NCI-H446 treated with DMSO at 0.1 percent for 48 hours (cell line): ENCODE measurements around the gene GLS.

Experiments
- DNase-seq: peaks from one replicate; lab custom pipeline; 2025; lab: John Stamatoyannopoulos, UW

Gene GLS

DNA sequence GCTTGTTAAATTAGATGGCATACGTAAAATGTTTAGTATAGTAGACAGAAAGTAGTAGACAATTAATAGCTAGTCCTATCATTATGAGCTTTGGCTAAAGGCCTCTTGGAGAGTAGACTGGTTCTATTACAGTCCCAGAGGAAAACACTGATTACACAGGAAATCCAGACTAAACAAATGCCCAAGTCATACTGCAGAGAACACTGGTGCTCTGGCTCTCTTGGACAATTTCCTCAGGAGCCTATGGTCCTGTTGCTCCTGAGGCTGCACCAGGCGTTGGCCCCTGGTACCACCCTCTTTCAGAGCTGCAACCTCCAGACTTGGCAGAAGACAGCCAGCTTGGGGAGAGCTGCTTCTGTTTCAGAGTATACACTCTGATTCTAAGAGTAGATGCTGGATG, 91.6 kb downstream of the GLS start:
- no peak for DNase-seq

DNA sequence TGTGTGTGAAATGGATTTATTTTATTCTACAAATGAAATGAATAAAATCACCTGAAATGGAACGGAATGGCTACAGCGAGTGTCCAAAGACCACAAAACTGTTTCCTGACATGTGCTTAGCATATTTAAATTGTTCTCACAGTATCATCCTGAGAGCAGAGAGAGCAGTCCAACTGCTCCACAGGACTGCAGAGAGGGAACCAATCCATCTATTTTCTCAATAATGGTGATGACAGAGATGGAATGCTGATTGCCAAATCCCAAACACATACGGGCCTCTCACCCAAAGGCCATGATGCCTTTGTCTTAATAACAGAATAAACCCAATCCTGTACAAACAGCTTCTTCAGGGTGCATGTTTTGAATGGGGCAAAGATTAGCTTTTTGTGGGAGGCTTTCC, 92.2 kb downstream of the GLS start:
- no peak for DNase-seq

DNA sequence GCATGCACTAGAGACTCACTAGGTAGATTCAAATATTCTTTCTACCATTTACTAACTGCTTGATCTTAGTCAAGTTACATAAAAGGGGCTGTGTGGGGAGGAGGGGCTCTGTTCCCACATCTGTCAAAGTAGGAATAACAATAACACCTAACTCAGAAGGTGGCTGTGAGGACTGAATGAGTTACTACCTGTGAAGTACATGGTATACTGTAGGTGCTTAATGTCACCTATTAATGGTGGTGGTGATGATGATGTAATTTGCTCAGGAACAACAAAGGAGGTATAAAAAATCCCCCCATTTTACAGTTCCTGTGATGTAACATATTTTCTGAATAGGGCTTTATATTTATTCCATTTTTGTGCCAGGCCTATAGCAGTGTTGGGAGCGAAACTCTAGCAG, 92.6 kb downstream of the GLS start:
- no peak for DNase-seq

DNA sequence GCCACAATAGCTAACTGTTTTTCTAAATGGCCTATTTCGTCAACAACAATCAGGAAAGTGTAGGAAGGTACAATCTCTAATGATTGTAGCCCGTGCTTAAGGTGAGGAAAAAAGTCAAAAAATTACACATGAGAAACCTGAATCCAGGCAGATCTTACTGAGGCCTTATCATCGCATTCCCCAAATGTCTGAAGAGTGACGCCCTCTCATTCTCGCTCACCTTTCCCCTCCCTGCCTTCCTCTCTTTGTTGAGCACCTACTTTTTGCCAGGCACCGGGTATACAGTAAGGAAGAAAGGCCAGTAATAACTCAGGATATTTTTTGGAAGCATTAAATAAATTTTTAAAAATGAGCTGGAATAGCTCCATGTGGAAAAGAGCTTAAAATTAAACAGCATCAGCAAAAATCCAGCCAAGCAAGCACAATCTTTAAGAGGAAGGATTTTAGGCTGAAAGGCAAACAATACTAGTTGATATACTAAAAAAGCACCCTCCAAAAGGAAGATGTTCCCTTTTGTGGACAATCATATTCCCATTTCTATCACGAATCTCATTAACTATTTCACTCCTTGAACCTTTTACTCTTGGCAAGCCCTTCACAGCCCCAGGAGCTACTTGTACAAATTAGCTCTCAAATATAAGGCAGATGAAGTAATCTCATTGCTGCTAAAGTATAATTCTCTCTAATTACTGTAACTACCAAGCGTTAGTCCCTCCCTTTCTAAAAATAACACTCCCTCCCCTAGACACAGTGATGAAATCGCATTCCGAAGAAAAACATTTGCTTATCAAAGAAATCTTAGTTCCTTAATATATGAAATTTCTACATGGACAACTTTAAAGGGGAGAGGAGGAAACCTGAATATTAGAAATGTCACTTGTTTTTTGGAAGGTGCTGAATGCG, 93.4 kb downstream of the GLS start:
- no peak for DNase-seq

DNA sequence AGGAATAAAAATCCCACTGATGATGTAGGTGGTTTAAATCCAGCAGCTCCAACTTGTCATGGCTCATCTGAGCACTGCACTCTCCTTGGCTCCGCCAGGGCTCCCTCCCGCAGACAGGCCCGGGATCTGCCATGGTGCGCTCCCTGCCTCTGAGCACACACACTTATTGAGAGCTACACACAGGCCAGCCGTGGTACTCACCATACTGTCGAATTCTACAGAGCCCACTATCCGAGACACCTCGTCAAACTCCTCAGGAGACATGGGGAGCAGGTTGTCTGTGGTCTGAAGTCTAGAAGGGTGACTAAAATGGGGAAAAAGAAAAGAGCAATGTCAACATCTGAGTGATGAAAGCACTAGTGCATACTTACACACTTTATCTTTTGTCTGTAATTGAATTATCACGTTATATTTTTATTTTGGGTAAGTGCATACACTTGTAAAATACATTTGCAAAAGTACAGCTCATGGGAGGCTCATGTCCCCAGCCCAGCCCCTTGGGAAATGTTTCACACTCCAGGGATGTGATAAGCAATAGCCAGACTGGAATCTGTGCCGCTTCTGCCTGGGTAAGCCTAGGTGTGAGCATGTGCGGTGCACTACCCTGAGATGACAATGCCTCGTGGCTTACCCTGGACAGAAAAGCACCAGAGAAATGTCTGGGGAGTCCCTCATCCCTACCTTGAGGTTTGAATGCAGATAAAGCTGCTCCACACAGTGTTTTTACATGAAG, 94.2 kb downstream of the GLS start:
- DNase-seq, result no peak

DNA sequence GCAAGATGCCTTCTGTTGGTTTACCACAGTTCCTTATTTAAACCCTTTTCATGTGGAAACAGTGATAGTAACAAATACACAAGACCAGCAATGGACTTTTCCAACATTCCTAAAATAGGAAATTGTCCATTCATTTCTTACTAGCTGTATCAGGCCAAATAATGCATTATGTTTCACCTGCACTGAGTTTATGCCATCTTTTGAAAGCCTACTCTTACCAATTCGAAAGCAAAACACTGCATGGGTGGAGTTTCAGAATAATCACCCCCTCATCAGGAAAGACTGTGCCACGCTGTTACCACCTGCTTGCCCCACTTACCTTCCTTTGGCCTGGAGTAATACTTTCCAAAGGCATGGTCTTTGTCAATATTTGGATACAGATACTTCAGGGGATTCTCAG, 95.9 kb downstream of the GLS start:
- DNase-seq, result no peak

DNA sequence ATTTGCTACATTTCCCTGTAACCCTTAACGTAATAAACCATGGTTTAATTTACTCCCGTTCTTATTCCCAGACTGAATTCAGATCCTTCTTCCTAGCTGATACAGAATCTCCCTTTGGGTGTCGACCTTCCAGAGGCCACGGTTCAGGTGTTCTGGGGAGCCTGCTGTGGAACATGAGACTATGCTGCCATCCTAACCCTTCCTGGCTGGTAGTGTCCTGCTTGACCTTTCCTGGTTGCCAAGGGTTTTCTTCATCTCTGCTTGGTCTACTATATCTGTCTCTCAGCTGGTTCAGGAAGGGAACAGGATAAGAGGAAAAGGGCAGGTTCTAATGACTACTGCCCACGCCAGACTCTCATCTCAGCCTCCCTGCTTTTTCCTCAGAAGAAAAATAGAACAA, 96.9 kb downstream of the GLS start:
- no peak for DNase-seq

DNA sequence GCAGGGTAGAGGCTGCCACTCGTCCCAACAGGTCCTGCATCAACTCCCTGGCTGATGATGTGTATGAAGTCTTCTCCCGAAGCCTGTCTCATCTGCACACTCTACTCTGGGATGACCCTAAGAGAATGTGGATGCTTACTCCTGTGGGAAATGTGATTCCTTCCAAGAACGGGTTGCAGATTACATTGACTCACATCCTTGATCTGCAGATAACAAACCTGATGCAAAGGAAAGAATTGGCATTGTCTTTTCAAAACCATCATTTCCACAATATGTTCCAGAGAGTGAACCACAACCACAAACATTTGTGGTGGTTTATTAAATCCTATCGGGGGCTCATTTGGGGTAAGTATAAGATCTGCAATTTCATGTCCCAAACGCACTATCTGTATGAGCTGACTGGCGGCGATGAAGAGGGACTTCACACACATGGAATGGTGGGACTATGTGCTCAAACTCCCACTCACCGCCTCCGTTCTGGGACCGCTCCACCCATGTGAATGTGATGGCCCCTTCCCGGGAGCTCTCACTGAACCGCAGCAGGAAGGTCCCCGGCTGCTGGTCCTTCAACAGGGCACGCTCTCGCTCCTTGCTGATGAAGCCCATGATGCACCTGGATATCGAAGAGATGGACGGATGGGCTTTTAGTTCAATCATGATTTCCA, 97.9 kb downstream of the GLS start:
- DNase-seq, result no peak

DNA sequence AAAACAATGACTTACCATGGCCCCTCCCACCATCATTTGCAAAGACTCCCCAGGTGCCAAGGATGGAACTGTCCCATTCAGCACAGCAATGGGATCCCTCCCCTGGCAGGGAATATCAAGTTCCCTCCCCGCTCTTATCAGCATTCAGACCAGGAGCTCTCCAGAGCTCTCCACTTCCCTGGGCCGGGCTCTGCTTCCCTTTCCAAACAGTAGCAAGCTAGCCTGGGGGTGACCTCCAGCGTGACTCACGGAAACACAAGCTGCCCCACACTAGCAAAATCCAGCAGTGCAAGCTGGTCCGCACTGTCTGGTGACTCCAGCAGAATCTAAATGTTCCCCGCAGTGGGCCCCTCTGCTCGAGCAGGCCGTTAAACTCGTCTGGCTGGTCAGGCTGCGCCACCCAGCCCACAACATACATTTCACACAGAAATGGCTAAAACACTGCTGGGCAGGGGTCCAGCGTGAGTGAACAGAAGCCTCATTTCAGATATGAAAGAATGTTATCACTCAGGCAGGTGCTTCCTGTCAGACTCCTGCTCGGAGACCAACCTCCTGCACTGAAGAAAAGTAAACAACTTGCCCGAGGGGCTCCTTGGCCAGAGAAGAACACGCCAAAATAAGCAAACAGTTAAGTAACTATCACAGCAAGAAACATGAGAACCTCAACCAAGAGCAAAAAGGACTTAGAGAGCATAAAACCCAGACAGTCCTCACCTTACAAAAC, 99.4 kb downstream of the GLS start:
- no peak for DNase-seq

DNA sequence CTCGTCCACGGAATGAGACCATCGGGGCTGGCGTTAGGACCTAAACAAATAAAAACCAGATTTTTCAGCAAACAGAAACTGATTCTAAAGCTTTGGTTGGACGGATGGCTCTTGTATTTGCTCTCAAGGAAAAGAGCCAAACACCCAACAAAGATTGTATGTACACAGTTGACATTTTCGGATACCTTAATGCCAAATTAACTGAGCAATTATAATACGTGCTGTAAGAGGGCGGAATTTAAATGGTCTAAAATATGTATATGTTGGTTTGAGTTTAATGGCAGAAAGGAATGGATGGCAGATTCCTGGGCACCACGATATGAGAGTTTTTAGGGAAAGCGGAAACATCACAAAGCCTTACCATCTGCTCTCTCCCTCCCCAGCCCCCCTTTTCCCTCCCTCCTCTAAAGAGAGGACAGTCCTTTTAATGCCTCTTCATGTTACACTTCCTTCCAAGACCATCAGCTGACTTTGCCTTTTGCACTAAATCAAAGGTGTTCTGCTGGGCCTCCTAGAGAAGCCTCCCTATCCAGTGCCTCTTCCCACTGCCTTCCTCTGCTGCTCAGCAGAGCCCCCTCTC, 100.1 kb downstream of the GLS start:
- DNase-seq, result no peak

DNA sequence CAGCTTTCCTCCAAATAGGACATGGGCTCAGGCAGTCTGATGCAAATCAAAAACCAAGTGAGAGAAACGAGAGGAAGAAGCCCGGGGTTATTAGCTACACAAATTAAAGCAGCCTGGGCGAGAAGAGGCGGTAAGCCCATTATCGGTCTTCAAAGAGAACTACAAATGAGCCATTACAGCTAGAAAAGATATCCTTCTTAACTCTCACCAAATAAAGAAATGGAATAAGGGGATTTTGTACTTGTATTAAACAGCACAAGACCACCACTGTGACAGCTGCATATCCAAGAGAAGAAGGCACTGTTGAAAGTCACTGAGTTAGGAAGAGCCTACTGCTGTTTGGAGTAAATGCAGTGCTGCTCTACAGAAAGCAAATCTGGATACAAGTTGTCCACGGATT, 100.7 kb downstream of the GLS start:
- no peak for DNase-seq

DNA sequence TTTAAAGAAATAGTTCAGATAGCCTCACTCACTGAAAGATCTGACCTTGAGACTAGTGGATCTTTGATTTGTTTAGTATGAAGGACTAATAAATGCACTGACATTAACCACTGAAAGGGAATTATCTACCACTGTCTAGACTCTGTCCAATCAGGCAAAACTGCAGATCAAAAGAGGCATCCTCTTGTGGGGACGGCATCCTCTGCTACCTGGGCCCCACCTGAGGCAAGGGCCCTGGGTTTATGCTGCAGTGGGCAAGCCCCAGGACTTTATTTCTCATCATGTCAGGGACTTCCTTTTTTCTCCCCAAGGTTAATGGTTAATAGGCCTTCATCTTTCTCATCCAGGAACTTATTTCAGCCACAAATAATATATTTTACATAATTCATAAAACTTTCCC, 101.1 kb downstream of the GLS start:
- DNase-seq, result no peak

DNA sequence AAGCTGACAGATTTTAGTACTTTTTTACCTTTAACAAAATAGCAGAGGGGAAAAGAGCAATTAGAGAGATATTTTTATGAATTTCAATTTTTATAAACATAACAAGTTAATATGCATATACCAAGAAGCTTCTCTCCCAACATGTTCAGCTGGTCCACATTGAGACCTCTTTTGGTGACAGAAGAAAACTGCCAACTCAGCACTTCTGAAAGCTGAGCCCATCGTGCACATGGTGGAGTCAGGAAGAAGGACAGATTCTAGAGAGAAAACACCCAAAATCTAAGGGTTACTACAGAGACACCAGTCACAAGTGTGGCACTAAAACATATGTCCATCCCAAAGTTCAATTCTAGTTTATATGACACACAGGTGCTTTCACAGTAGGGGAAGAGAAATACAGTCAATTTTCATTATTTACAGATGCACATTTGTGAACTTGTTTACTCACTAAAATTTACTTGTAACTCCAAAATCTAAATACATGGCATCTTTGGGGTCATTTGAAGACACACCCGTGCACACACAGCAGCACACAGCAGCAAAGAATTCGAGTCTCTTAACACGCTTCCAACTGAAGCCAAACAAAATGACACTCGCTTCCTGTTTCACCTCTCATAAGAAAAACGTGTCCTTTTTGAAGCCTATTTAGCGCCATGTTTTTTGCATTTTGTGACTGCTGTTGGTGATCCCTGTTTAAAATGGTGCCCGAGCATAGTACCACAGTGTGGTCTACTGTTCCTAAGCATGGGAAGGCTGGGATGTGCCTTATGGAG, 101.8 kb downstream of the GLS start:
- no peak for DNase-seq

DNA sequence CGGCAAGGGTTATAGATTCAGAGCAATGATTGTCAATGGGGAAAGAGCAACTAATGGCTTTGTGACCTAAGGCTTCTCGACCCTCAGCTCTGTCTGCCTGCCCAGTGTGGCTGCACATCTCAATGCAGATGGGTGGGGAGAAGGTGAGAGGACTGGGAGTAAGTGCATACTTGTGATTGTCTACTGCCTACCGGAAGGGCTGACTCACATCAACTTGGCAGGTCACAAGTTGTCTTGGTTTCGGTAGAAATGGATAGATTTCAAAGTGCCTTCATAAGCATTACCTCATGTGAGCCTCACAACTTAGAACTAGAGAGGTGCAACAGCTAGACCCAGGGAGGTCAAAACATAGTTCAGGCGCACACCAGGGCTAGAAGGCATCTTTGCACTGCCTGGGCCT, 104.0 kb downstream of the GLS start:
- no peak for DNase-seq

DNA sequence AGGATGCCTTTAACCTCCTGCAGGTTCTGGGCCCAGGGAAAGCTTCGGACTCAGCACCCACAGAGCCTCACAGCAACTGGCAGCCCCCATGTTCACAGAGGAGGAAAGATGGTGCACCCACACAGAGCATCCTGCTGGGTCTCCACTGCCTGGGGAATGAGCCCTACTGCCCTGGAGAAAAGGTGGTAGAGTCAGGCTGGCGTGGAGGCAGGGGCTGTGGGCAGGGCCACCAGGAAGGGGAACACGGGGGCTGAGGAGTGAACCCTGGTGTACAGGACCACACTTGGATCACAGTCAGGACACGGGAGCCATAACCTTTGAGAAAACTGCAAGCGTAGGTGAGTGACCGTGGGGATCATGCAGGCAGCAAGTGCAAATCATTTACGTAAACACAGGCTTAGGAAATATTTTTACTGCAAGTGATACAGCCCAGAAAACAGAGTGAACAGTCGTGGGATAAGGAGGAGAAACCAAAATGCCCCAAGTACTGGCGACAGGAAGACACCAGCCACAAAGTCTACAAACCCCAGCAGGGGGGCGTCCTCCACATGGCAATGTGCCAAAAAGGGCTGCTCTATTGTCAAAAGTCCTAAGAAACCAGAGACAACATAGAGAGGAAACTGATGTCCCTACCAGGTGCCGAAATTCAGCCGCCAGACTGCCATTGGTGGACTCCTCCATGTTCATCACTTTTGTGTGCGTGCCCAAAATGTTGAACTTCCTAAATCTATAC, 105.8 kb downstream of the GLS start:
- DNase-seq, result no peak

DNA sequence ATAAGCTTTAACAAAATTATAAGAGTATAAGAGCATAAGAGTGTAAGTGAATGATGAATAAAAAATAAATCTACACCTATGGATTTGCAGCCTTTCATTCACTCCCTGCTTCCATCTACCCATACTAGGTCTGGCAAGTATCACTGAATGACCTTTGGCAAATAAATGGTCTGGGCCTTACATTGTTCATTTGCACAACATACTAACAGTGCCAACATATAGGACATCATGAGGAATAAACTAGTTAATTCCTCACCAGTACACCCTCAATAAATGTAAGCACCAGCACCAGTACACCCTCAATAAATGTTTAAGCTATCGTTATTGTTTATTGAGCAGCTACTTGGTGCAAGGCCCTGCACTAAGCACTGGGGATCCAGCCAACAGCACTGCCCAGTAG, 106.5 kb downstream of the GLS start:
- no peak for DNase-seq

DNA sequence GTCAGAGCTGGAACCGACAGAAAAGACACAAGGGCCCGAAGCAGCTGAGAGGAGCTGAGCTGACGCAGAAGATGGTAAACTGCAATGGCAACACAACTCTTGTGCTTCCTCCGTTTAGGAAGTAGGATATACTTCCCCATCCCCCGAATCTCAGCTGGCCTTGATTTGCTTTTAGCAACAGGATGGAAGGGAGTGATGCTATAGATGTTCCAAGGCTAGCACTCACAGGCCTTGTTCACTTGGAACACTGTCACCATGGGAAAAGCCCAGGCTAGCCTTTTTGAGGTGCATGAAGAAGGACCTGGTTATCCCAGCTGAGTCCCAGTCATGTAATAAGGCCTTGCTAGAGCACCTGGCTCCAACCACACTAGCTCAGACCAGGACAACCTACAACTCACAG, 107.3 kb downstream of the GLS start:
- DNase-seq, result no peak

DNA sequence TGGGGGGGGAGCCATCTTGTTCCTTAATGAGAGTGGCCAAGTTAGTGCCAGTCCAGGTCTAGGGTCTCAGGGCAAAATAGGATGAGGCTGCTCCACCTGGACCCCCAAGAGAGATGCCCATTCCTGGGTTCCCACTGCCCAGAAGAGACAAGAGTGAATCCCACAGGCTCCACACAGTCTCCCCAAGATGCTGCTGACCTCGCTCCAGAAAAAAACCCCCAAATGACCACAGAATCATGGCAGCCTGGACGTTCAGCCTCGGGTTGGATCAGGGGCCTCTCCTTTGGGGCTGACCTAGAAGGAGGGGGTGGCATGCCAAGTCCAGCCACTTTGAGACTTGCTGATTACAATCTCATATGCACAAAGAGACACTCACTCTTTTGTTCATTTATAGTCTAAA, 108.3 kb downstream of the GLS start:
- no peak for DNase-seq

DNA sequence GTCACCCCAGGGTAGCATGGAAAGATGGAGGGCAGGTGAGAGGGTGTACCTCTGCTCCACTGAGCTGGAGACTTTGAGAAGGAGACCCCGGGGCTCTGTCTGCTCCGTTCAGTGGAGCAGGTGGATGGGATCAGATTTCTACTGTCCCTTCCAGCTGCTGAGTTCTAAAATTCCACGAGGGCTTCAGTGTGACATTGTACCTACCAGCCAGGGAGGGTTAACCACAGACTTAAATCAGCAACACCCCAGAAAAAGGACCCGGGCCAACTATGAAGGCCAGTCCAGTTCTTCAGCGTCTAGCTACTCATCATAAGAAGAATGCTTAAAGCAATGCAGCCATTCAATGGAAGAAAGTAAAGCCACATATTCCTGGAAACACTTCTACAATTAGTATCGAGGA, 109.5 kb downstream of the GLS start:
- DNase-seq, result no peak

DNA sequence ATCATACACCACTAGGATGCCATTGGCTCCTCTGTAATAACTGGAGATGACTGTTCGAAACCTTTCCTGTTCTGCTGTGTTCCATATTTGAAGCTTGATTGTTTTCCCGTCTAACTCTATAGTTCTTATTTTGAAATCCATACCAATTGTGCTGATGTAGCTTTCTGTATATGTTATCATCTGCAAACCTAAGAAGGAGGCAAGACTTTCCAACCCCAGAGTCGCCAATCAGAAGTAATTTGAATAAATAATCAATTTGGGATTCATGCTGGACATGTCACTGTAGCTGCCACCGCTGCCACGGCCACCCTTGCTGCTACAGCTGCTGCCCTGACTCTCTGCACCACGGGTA, 112.6 kb downstream of the GLS start:
- no peak for DNase-seq

DNA sequence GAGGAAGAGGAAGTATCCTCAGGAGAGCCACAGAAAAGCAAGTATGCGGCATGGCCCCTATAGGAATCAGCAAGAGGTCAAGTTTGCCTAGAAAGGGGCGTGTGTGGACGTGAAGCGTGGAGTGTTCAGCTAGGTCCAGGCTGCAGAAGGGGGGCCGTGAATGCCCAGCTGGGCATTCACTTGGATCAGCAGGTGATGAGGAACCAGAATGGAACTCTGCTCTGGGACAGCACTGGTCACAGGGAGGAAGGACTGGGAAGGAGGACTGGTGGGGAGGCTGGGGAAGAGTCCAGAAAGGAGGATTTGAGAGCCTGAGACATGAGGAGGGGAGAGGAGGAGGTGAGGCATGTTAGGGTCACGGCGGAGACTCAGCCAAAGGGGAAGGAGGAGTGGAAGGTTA, 113.5 kb downstream of the GLS start:
- no peak for DNase-seq
